Tibial artery (tissue), 4 donors: ENCODE results near the gene WFDC1.

Experiments
- DNase-seq, 2 donors: peaks; one replicate each; pipeline ENCODE4 v3.0.0-alpha.2; 2019
- H3K27ac ChIP-seq, 2 donors: fragments of 200-600 bp; sonication (generic) in 1 of 2; 1 replicate in 1 of 2; 2 replicates in 1 of 2; pipeline ENCODE4 v1.5.1; 2018 to 2019; ENCODE audit warnings: mild to moderate bottlenecking in 1 of 2
- H3K27me3 ChIP-seq, 2 donors: fragments of 200-600 bp; sonication (generic) in 1 of 2; one replicate each; pipeline versions ENCODE4 v1.5.1 to v1.6.0; 2016 to 2019
- H3K36me3 ChIP-seq, 3 donors: fragments of 200-600 bp; sonication (generic) in 2 of 3; one replicate each; pipeline ENCODE4 v1.5.1; 2016 to 2019; ENCODE audit warnings: mild to moderate bottlenecking in 2 of 3
- H3K4me1 ChIP-seq, 4 donors: fragments of 200-600 bp; sonication (generic) in 2 of 4; 1 replicate in 3 of 4; 2 replicates in 1 of 4; pipeline ENCODE4 v1.5.1; 2016 to 2019
- H3K4me3 ChIP-seq, 2 donors: fragments of 200-600 bp; sonication (generic) in 1 of 2; 1 replicate in 1 of 2; 2 replicates in 1 of 2; pipeline ENCODE4 v1.5.1; 2018 to 2019; ENCODE audit warnings: mild to moderate bottlenecking in 2 of 2
- H3K9me3 ChIP-seq, 3 donors: fragments of 200-600 bp; sonication (generic) in 1 of 3; one replicate each; pipeline ENCODE4 v1.5.1; 2016 to 2019
- CTCF ChIP-seq, 2 experiments: fragments of 200-600 bp in 1 of 2; fragments of 450-650 bp in 1 of 2; IDR thresholded peaks; one replicate each; pipeline ENCODE4 v1.5.1; 2017 to 2019; ENCODE audit warnings: antibody characterized with exemption in 2 of 2, mild to moderate bottlenecking in 1 of 2, moderate library complexity in 1 of 2
- intact Hi-C: fragments of 100-400 bp; cut with DNase I; formaldehyde crosslinking; loops from one replicate; pipeline ENCODE4 v1.15.0; 2023; ENCODE audit warnings: low total_unique reads

The WFDC1 gene

DNA sequence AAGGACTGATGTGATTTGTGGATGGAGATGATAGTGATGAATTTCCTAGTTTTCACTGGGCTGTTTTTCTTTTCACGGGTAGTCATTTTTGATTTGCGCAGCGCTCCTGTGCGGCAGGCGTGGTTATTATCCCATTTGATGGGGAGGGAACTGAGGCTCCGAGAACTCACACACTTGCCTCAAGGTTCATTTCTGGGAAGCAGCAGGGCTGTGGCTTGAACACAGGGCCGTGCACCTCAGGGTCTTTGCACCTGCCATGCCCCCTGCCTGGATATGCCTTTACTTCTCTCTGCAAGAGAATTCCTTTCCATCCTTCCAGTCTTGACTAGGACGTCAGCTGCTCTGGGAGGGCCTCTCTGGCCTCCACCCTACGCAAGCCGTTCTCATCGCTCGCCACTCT, 16.3 kb upstream of the WFDC1 start:
- Histone ChIP-seq H3K4me3 (no peak overlapping the region), H3K36me3 (no peaks in the 10 kb centered on the region), H3K27ac (no peak overlapping the region), H3K27me3 (peaks cover 0 to 6% of the 10 kb centered on the region in 2 donors), H3K4me1 (peaks cover 0 to 3% (median 0%) of the 10 kb centered on the region in 4 donors), H3K9me3 (no peaks in the 10 kb centered on the region)
- intact Hi-C loops = loop anchor here (2.0 kb wide), 1 partner anchor 26 kb away; no protein-coding TSS in a partner anchor
- no peak for TF ChIP-seq CTCF (IDR thresholded peaks at IDR 0.05)
- DNase-seq = no peak

- Histone ChIP-seq H3K36me3 (no peaks in the 10 kb centered on the region), H3K27me3 (peaks cover 0 to 5% of the 10 kb centered on the region in 2 donors), H3K27ac (no peak overlapping the region), H3K9me3 (no peaks in the 10 kb centered on the region), H3K4me3 (no peak overlapping the region), H3K4me1 (peaks cover 0 to 5% (median 3%) of the 10 kb centered on the region in 4 donors)
- TF ChIP-seq CTCF (IDR thresholded peaks at IDR 0.05) = no peak
- no peak for DNase-seq
- intact Hi-C loops = loop anchor here (2.0 kb wide), 1 partner anchor 26 kb away; no protein-coding TSS in a partner anchor
Measured at GRCh38 chr16:84278968-84279367, 15.7 kb upstream of the WFDC1 start.

GRCh38 chr16:84279881-84280280, 14.8 kb upstream of the WFDC1 start:
- Histone ChIP-seq H3K27me3 (no peaks in the 10 kb centered on the region), H3K9me3 (no peaks in the 10 kb centered on the region), H3K27ac (no peak overlapping the region), H3K4me3 (no peak overlapping the region), H3K36me3 (no peaks in the 10 kb centered on the region), H3K4me1 (peaks cover 0 to 14% (median 8%) of the 10 kb centered on the region in 4 donors)
- DNase-seq = no peak
- intact Hi-C loops = loop anchor here (2.0 kb wide), 1 partner anchor 25 kb away; no protein-coding TSS in a partner anchor
- TF ChIP-seq CTCF (IDR thresholded peaks at IDR 0.05) = no peak

GRCh38 chr16:84281074-84281473, 13.6 kb upstream of the WFDC1 start:
- Histone ChIP-seq H3K36me3 (no peaks in the 10 kb centered on the region), H3K27me3 (no peaks in the 10 kb centered on the region), H3K4me3 (no peak overlapping the region), H3K27ac (no peak overlapping the region), H3K9me3 (no peaks in the 10 kb centered on the region), H3K4me1 (peaks cover 0 to 21% (median 12%) of the 10 kb centered on the region in 4 donors)
- TF ChIP-seq CTCF (IDR thresholded peaks at IDR 0.05) = no peak
- no peak for DNase-seq
- intact Hi-C loops = no loop called here

DNA sequence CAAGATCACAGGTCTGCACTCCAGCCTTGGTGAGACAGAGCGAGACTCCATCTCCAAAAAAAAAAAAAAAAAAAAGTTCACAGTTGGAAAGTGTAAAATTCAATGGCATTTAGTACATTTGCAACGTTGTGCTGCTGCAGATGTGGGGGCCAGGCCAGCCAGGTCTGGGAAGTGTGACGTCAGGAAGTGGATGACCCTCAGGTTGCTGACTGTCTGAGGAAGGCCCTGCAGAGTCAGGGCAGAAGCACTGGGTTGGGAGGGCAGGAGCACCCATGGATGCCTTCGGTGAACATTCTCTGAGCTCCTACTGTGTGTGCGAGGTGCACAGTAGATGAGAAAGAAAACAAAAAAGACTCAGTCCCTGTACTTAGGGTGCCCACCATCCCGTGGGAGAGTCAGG, 12.1 kb upstream of the WFDC1 start:
- Histone ChIP-seq H3K27me3 (no peaks in the 10 kb centered on the region), H3K27ac (no peak overlapping the region), H3K4me3 (no peak overlapping the region), H3K9me3 (no peaks in the 10 kb centered on the region), H3K36me3 (no peaks in the 10 kb centered on the region), H3K4me1 (peaks cover 0 to 35% (median 17%) of the 10 kb centered on the region in 4 donors)
- TF ChIP-seq CTCF (IDR thresholded peaks at IDR 0.05) = no peak
- no peak for DNase-seq
- intact Hi-C loops = no loop called here
